Neural cell (in vitro differentiated cells): ENCODE results near the gene CCDC154. TPM values are rescaled to one million over a fixed set of nuclear protein-coding genes. Genes with fewer than 3 reads are reported as not detected.

Experiments
- H2AFZ ChIP-seq: fragments of 200-600, 300-800 bp; sonication (generic), shearing (Covaris generic); 2 replicates; pipeline ENCODE4 v1.6.0; 2014; ENCODE audit warnings: low read depth, mild to moderate bottlenecking, antibody characterized with exemption, low read length, moderate library complexity
- H3F3A ChIP-seq: fragments of 200-600 bp; shearing (Covaris generic); 2 replicates; pipeline ENCODE4 v1.6.1; 2016; ENCODE audit warnings: mild to moderate bottlenecking, moderate library complexity, mixed read lengths, antibody characterized with exemption, low read length; ENCODE audit not compliant: insufficient read depth, poor library complexity, severe bottlenecking
- H3K27ac ChIP-seq: fragments of 200-600, 300-800 bp; sonication (generic), shearing (Covaris generic); 2 replicates; pipeline ENCODE4 v1.5.1; 2014; ENCODE audit warnings: mild to moderate bottlenecking, low read length, moderate library complexity
- H3K27me3 ChIP-seq: fragments of 300-800, 200-600 bp; sonication (generic), shearing (Covaris generic); 2 replicates; pipeline ENCODE4 v1.6.0; 2014; ENCODE audit warnings: mild to moderate bottlenecking, low read depth, low read length, moderate library complexity; ENCODE audit not compliant: insufficient read depth
- H3K36me3 ChIP-seq: fragments of 300-800, 200-600 bp; sonication (generic), shearing (Covaris generic); 2 replicates; pipeline ENCODE4 v1.5.1; 2014; ENCODE audit warnings: mild to moderate bottlenecking, antibody characterized with exemption, low read length, moderate library complexity; ENCODE audit not compliant: insufficient read depth
- H3K4me2 ChIP-seq: fragments of 300-800, 200-600 bp; sonication (generic), shearing (Covaris generic); 2 replicates; pipeline ENCODE4 v1.6.0; 2014; ENCODE audit warnings: mild to moderate bottlenecking, low read length
- H3K4me3 ChIP-seq: fragments of 300-800, 200-600 bp; sonication (generic), shearing (Covaris generic); 2 replicates; pipeline ENCODE4 v1.5.1; 2014; ENCODE audit warnings: mild to moderate bottlenecking, low read length, moderate library complexity
- H3K79me2 ChIP-seq: fragments of 200-600 bp; shearing (Covaris generic); replicated peaks from 2 replicates; pipeline ENCODE4 v1.6.0; 2014; ENCODE audit warnings: mild to moderate bottlenecking, low read length, moderate library complexity; ENCODE audit not compliant: insufficient read depth
- H3K9ac ChIP-seq: fragments of 300-800, 200-600 bp; sonication (generic), shearing (Covaris generic); 2 replicates; pipeline ENCODE4 v1.6.1; 2016; ENCODE audit warnings: mild to moderate bottlenecking, low read length, mixed read lengths
- H3K9me2 ChIP-seq: fragments of 200-600 bp; shearing (Covaris generic); 2 replicates; pipeline ENCODE4 v1.6.1; 2016; ENCODE audit warnings: mild to moderate bottlenecking, low read length, mixed read lengths; ENCODE audit not compliant: insufficient read depth
- H3K9me3 ChIP-seq: fragments of 200-600, 300-800 bp; sonication (generic), shearing (Covaris generic); 2 replicates; pipeline ENCODE4 v1.6.1; 2016; ENCODE audit warnings: mild to moderate bottlenecking, mixed run types, low read length, moderate library complexity, mixed read lengths
- H4K20me1 ChIP-seq: fragments of 200-600 bp; shearing (Covaris generic); 2 replicates; pipeline ENCODE4 v1.6.1; 2016; ENCODE audit warnings: mild to moderate bottlenecking, mixed run types; ENCODE audit not compliant: insufficient read depth
- CTCF ChIP-seq: fragments of 450-650 bp; IDR thresholded peaks from 2 replicates; pipeline ENCODE4 v1.5.1; 2014; ENCODE audit warnings: antibody characterized with exemption, mild to moderate bottlenecking, moderate library complexity; ENCODE audit not compliant: poor library complexity, severe bottlenecking
- EP300 ChIP-seq: fragments of 450-650 bp; conservative IDR thresholded peaks from 2 replicates; pipeline ENCODE4 v1.6.1; 2014; ENCODE audit warnings: antibody characterized with exemption, mild to moderate bottlenecking, moderate library complexity; ENCODE audit not compliant: poor library complexity, severe bottlenecking
- EZH2 ChIP-seq: fragments of 200-600, 300-800 bp; shearing (Covaris generic), sonication (generic); IDR thresholded peaks from 2 replicates; pipeline ENCODE4 v1.6.1; 2014; ENCODE audit warnings: antibody characterized with exemption, low read length, borderline replicate concordance, mild to moderate bottlenecking; ENCODE audit not compliant: insufficient read depth, poor library complexity, severe bottlenecking
- MXI1 ChIP-seq: fragments of 450-650 bp; conservative IDR thresholded peaks from 2 replicates; pipeline ENCODE4 v1.6.1; 2014; ENCODE audit warnings: antibody characterized with exemption, mild to moderate bottlenecking; ENCODE audit not compliant: poor library complexity, severe bottlenecking
- POLR2AphosphoS5 ChIP-seq: IDR thresholded peaks from 2 replicates; pipeline ENCODE4 v1.6.1; 2012
- RAD21 ChIP-seq: fragments of 450-650 bp; conservative IDR thresholded peaks from 2 replicates; pipeline ENCODE4 v1.6.1; 2014; ENCODE audit warnings: antibody characterized with exemption, mild to moderate bottlenecking, moderate library complexity
- REST ChIP-seq: IDR thresholded peaks from 2 replicates; pipeline ENCODE4 v1.6.1; 2012; ENCODE audit warnings: borderline replicate concordance
- SMC3 ChIP-seq: fragments of 450-650 bp; conservative IDR thresholded peaks from 2 replicates; pipeline ENCODE4 v1.6.1; 2014; ENCODE audit warnings: antibody characterized with exemption, mild to moderate bottlenecking, moderate library complexity; ENCODE audit not compliant: poor library complexity
- TAF1 ChIP-seq: IDR thresholded peaks from 2 replicates; pipeline ENCODE4 v1.6.1; 2012; ENCODE audit warnings: low read depth
- polyA plus RNA-seq: library from polyadenylated mRNA; depleted of rRNA; stranded (reverse); fragments of >200 nt; gene quantifications from 2 replicates; pipeline ENCODE4 v1.2.3, GENCODE V29; 2014

Gene CCDC154
- polyA plus RNA-seq, 1 donor from 2014 or later: 3.3 TPM

GRCh38 chr16:1429012-1429411 lies 15.3 kb downstream of the CCDC154 start:
- no peaks in the 10 kb centered on the region for H3K9me2 ChIP-seq
- no peak overlapping the region for H3K9ac ChIP-seq
- no peaks in the 10 kb centered on the region for H3F3A ChIP-seq
- no peaks in the 10 kb centered on the region for H3K9me3 ChIP-seq
- H4K20me1 ChIP-seq: no peaks in the 10 kb centered on the region
- TF ChIP-seq MXI1: no peak
- no peaks in the 10 kb centered on the region for H3K27me3 ChIP-seq
- no peaks in the 10 kb centered on the region for H3K36me3 ChIP-seq
- no peak overlapping the region for H3K27ac ChIP-seq
- H3K79me2 ChIP-seq: no peaks in the 10 kb centered on the region
- no peak overlapping the region for H3K4me3 ChIP-seq
- no peak overlapping the region for H2AFZ ChIP-seq
- no peak overlapping the region for H3K4me2 ChIP-seq

- Histone ChIP-seq H3K27me3 (no peaks in the 10 kb centered on the region), H2AFZ (no peak overlapping the region)
Observed at GRCh38 chr16:1428511-1428910, 15.8 kb downstream of the CCDC154 start.

More at GRCh38 chr16:1428511-1428910, 15.8 kb downstream of the CCDC154 start:
- no peak overlapping the region for H3K4me3 ChIP-seq
- no peaks in the 10 kb centered on the region for H3K9me2 ChIP-seq
- no peaks in the 10 kb centered on the region for H4K20me1 ChIP-seq
- TF ChIP-seq TAF1 (no peak), SMC3 (no peak), MXI1 (no peak), EP300 (no peak), RAD21 (no peak), REST (no peak), EZH2 (no peak), POLR2AphosphoS5 (no peak), CTCF (no peak)
- no peaks in the 10 kb centered on the region for H3K36me3 ChIP-seq
- H3F3A ChIP-seq: no peaks in the 10 kb centered on the region
- no peak overlapping the region for H3K9ac ChIP-seq
- no peaks in the 10 kb centered on the region for H3K79me2 ChIP-seq
- H3K27ac ChIP-seq: no peak overlapping the region
- H3K4me2 ChIP-seq: no peak overlapping the region
- H3K9me3 ChIP-seq: no peaks in the 10 kb centered on the region
